Heart left ventricle (tissue), 16 donors: Measurements from ENCODE around the gene TXNDC12. TPM values are rescaled to one million over a fixed set of nuclear protein-coding genes. Genes with fewer than 3 reads are reported as not detected.
A peak's percentile ranks its signal among the peaks of the same experiment; 100 is the strongest.

Experiments
- ATAC-seq, 4 donors: fragments of 200-7000 bp; cut with Tn5 transposase; one replicate each; pipeline ENCODE4 v1.9.1; 2020 to 2022; ENCODE audit warnings: moderate library complexity in 4 of 4, mild to moderate bottlenecking in 3 of 4, moderate number of reproducible peaks in 1 of 4
- DNase-seq, 5 donors: peaks; one replicate each; pipeline ENCODE4 v3.0.0-alpha.2; 2020
- H3K27ac ChIP-seq, 12 donors: fragments of 200-600 bp; sonication (generic) in 4 of 12; one replicate each; pipeline versions ENCODE4 v1.5.0 to v1.8.0; 2016 to 2022; ENCODE audit warnings: mild to moderate bottlenecking in 2 of 12
- H3K27me3 ChIP-seq, 9 donors: fragments of 200-600 bp; sonication (generic) in 2 of 9; one replicate each; pipeline versions ENCODE4 v1.5.1 to v1.8.0; 2016 to 2022; ENCODE audit warnings: mild to moderate bottlenecking in 3 of 9
- H3K36me3 ChIP-seq, 9 donors: fragments of 200-600 bp; sonication (generic) in 2 of 9; one replicate each; pipeline versions ENCODE4 v1.5.0 to v1.8.0; 2018 to 2022; ENCODE audit warnings: mild to moderate bottlenecking in 2 of 9
- H3K4me1 ChIP-seq, 12 donors: fragments of 200-600 bp; sonication (generic) in 4 of 12; one replicate each; pipeline versions ENCODE4 v1.5.0 to v1.8.0; 2016 to 2022; ENCODE audit warnings: mild to moderate bottlenecking in 3 of 12
- H3K4me3 ChIP-seq, 12 donors: fragments of 200-600 bp; sonication (generic) in 4 of 12; one replicate each; pipeline versions ENCODE4 v1.5.0 to v1.8.0; 2017 to 2022; ENCODE audit warnings: mild to moderate bottlenecking in 9 of 12, moderate library complexity in 4 of 12
- H3K9me3 ChIP-seq, 12 donors: fragments of 200-600 bp; sonication (generic) in 4 of 12; one replicate each; pipeline versions ENCODE4 v1.5.0 to v1.8.0; 2016 to 2022; ENCODE audit warnings: mild to moderate bottlenecking in 1 of 12
- POLR2A ChIP-seq, 2 donors: fragments of 450-650 bp; IDR thresholded peaks; one replicate each; pipeline ENCODE4 v1.6.1; 2017; ENCODE audit warnings: antibody characterized with exemption in 2 of 2, mild to moderate bottlenecking in 2 of 2, moderate library complexity in 2 of 2
- WGBS, 4 donors: extraction: QIAGEN DNeasy Blood & Tissue Kit in 2 of 4; methylation state at CpG; one replicate each; pipeline versions ENCODE4 v1.1.5 to v1.1.7; 2013 to 2018; 5-methylcytosine and 5-hydroxymethylcytosine counted together
- intact Hi-C, 10 donors: fragments of 100-400 bp; cut with DNase I; formaldehyde crosslinking; loops; one replicate each; pipeline versions ENCODE4 v1.11.1 to v1.14.2; 2022
- polyA plus RNA-seq, 2 donors: library from polyadenylated mRNA; stranded (reverse); fragments of 200-250 nt; gene quantifications; one replicate each; pipeline ENCODE4 v1.2.3, GENCODE V29; 2013
- total RNA-seq, 9 donors: library from RNA; depleted of rRNA in 2 of 9; stranded (reverse); fragments of >200 nt in 2 of 9; fragmentation: NEBNext Ultra II Directional in 3 of 9; extraction: Animal tissue kit (Norgen Biotek cat#: 25700) in 3 of 9; gene quantifications; one replicate each; pipeline versions ENCODE4 v1.1.0 to v1.2.4, GENCODE V29; 2016 to 2023
- TF ChIP-seq, protein P1 (sequence below), 12 donors: fragments of 200-600 bp; sonication (generic) in 4 of 12; IDR thresholded peaks; one replicate each; pipeline versions ENCODE4 v1.5.0 to v1.8.0; 2018 to 2022; ENCODE audit warnings: antibody characterized with exemption in 12 of 12, mild to moderate bottlenecking in 5 of 12
- donor health status: ischemic (EF 13 %, LVEDD 7.1; RV severe dilation, severe dysfunction).
- donor health status: healthy with polysubstance abuse.
- donor health status: DM: no; HTN: yes; CAD: no.
- donor health status: DM: no; HTN: no; CAD: no.
- donor health status: ischemic (EF 25% LVEDD 6.9; RV normal size, moderate dysfunction).
- donor health status: ischemic (EF 25% LVEDD 5.7; RV mildly dilated, moderate dysfunction).
- donor health status: healthy.
- donor health status: DM: yes; HTN: yes; CAD: no.
- donor health status: ischemic (EF 35%, LVEDD 5.7; RV mildly dilated, moderate dysfunction).
- donor health status: nonischemic (EF 11% LVEDD 7.7; RV severe dilation, severe dysfunction).
- donor health status: DM: yes; HTN: yes; CAD: no.
- donor health status: PGD.
- donor health status: ischemic (EF 29% LVEDD 5.4; RV normal size, mild dysfunction).
- donor health status: nonischemic (EF 23%, LVEDD 6.1; RV moderate dilation, normal function).

Gene TXNDC12
- total and polyA plus RNA-seq, 11 donors, result 7.7 to 42.9 (median 26.2) TPM

DNA sequence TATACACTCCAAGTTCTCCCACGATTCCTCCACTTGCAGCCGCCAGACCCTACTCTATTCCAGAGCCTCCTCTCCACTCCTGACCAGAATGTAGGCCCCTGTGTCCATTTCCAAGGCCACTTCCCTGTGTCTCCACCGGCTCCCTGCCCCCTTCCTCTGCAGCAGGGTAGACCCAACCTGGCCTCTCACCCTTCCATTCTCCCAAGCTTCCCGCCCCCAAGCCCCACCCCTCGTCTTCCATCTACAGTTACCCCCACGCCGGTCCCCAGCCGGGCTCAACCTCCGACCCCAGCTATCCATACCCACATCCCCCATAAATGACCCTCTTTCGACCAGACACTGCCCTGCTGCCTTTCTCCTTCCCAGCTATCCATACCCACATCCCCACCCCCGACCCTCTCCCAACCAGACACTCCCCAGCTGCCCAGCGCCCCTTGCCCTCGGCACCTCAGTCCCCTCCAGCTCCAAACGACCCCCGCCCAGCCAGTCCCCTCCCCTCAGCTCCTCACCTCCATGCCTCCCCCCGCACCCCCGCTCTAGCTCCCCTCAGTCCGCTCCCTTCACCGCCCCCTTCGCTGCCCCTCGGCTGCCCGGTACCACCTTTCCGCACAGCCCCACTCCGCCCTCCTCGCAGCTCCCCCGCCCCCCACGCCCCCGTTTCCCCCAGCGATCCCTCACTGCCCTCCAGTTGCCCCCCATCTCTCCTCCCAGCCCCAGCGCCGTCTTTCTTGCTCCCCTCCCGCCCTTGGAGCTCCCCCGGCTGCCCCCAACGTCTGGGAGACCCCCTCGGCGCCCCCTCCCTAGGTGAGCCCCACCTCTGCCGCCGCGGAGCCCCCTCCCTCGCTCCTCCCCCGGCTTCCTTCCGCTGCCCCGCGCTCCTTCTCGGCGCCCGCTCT lies 65.2 kb downstream of the TXNDC12 start:
- ATAC-seq, result peak in 1 of 4 donors; percentile 10
- no peak overlapping the region for H3K27ac ChIP-seq
- no peaks in the 10 kb centered on the region for H3K9me3 ChIP-seq
- H3K36me3 ChIP-seq, result no peaks in the 10 kb centered on the region
- intact Hi-C loops, result loop anchor here in 1 of 10 donors (5.0 kb wide), 1 partner anchor 78 kb away; no protein-coding TSS in a partner anchor
- no peak for DNase-seq
- H3K4me1 ChIP-seq, result peaks cover 0 to 10% (median 0%) of the 10 kb centered on the region in 12 donors
- 8 to 13% (median 10%) methylated on average over 30 to 47 of the region's 47 CpGs for WGBS, 4 donors
- peaks cover 16 to 60% (median 36%) of the 10 kb centered on the region in 9 donors for H3K27me3 ChIP-seq
- TF ChIP-seq, protein P1, sequence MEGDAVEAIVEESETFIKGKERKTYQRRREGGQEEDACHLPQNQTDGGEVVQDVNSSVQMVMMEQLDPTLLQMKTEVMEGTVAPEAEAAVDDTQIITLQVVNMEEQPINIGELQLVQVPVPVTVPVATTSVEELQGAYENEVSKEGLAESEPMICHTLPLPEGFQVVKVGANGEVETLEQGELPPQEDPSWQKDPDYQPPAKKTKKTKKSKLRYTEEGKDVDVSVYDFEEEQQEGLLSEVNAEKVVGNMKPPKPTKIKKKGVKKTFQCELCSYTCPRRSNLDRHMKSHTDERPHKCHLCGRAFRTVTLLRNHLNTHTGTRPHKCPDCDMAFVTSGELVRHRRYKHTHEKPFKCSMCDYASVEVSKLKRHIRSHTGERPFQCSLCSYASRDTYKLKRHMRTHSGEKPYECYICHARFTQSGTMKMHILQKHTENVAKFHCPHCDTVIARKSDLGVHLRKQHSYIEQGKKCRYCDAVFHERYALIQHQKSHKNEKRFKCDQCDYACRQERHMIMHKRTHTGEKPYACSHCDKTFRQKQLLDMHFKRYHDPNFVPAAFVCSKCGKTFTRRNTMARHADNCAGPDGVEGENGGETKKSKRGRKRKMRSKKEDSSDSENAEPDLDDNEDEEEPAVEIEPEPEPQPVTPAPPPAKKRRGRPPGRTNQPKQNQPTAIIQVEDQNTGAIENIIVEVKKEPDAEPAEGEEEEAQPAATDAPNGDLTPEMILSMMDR (IDR thresholded peaks at IDR 0.05), result no peak
- no peak for TF ChIP-seq POLR2A (IDR thresholded peaks at IDR 0.05)
- peak overlapping the region in 11 of 12 donors; percentile 19 to 56 (median 40) for H3K4me3 ChIP-seq

DNA sequence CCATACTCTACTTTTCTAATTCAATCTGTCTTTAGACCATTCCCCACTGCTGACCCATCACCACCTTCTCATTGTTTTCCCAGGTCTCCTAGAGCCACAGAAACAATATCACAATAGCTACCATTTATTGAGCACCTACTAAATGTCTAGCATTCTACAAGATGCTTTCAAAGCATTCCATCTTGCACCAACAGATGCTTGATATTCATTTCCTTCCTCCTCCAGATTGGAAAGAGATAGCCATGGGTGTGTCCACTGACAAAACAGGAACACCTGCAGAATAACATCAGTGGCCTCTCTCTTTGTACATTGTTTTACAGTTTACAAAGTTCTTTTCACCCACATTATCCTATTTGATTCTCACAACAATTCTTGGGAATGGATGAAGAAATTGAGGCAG lies 66.7 kb downstream of the TXNDC12 start:
- intact Hi-C loops, result no loop called here
- peaks cover 0 to 10% (median 0%) of the 10 kb centered on the region in 12 donors for H3K4me1 ChIP-seq
- no peak for TF ChIP-seq POLR2A (IDR thresholded peaks at IDR 0.05)
- TF ChIP-seq, protein P1 (IDR thresholded peaks at IDR 0.05), result no peak
- no peaks in the 10 kb centered on the region for H3K36me3 ChIP-seq
- no peak for ATAC-seq
- no peak for DNase-seq
- H3K9me3 ChIP-seq, result no peaks in the 10 kb centered on the region
- H3K4me3 ChIP-seq, result no peak overlapping the region
- H3K27me3 ChIP-seq, result peaks cover 15 to 44% (median 35%) of the 10 kb centered on the region in 9 donors
- H3K27ac ChIP-seq, result no peak overlapping the region

DNA sequence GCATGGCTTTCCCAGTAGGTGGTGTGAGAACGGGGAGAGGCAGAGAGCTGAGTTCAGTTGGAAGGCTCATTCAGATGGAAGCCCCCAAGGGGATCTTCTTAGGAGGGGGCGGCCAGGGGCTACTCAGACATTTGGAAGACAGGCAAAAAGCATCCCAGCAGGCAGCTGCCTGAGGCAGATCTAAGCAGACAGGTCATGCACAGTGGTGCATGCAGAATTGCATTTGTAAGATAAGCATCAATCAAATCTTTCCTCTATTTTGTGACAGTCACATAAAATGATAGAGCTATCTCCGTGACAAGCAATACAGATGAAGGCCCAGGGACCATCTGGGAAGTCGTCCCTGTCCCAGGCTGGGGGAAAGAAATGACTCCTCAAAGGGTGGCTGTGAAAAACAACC lies 68.3 kb downstream of the TXNDC12 start:
- DNase-seq (no peak), ATAC-seq (no peak)
- H3K4me1 ChIP-seq, result peaks cover 0 to 10% (median 0%) of the 10 kb centered on the region in 12 donors
- H3K27me3 ChIP-seq, result peaks cover 5 to 29% (median 19%) of the 10 kb centered on the region in 9 donors
- no peak overlapping the region for H3K27ac ChIP-seq
- no peak for TF ChIP-seq POLR2A (IDR thresholded peaks at IDR 0.05)
- TF ChIP-seq, protein P1 (IDR thresholded peaks at IDR 0.05), result no peak
- no peak overlapping the region for H3K4me3 ChIP-seq
- H3K36me3 ChIP-seq, result no peaks in the 10 kb centered on the region
- WGBS, 4 donors, result 64 to 70% (median 69%) methylated on average over 4 of the region's 4 CpGs
- H3K9me3 ChIP-seq, result no peaks in the 10 kb centered on the region
- intact Hi-C loops, result no loop called here

DNA sequence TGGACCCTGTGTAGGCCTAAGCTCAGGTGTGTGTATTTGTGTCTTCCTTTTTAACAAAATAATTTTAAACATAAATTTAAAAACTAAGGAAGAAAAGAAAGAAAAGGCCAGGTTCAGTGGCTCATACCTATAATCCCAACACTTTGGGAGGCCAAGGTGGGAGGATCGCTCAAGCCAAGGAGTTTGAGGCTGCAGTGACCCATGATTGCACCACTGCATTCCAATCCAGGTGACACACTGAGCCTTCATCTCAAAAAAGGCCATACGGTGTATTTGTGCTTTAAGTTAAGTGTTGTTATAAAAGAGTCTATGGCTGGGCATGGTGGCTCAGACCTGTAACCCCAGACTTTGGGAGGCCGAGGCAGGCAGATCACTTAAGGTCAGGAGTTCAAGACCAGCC lies 72.8 kb downstream of the TXNDC12 start:
- no peaks in the 10 kb centered on the region for H3K9me3 ChIP-seq
- no peaks in the 10 kb centered on the region for H3K27me3 ChIP-seq
- 87 to 96% (median 91%) methylated on average over 3 of the region's 3 CpGs for WGBS, 4 donors
- H3K4me3 ChIP-seq, result no peak overlapping the region
- H3K36me3 ChIP-seq, result no peaks in the 10 kb centered on the region
- intact Hi-C loops, result no loop called here
- DNase-seq, result no peak
- TF ChIP-seq POLR2A (IDR thresholded peaks at IDR 0.05), result no peak
- TF ChIP-seq, protein P1 (IDR thresholded peaks at IDR 0.05), result no peak
- H3K27ac ChIP-seq, result no peak overlapping the region
- H3K4me1 ChIP-seq, result no peaks in the 10 kb centered on the region
- ATAC-seq, result no peak
